GM19099 (cell line): ENCODE results near the gene LAIR1.

Source experiments
- POLR2A ChIP-seq: IDR thresholded peaks from 3 replicates; pipeline ENCODE4 v1.6.1; 2011; ENCODE audit warnings: low read depth; ENCODE audit not compliant: insufficient read length; ENCODE audit errors: extremely low read depth

The LAIR1 gene

GRCh38 chr19:54343868-54344267 is 20.9 kb downstream of the LAIR1 start:
- no peak for TF ChIP-seq POLR2A

- no peak for TF ChIP-seq POLR2A
Measured at GRCh38 chr19:54341295-54341694, 23.4 kb downstream of the LAIR1 start.

- no peak for TF ChIP-seq POLR2A
Measured at GRCh38 chr19:54339646-54340358, 24.9 kb downstream of the LAIR1 start.

- no peak for TF ChIP-seq POLR2A
Measured at GRCh38 chr19:54338521-54338920, 26.2 kb downstream of the LAIR1 start.

- no peak for TF ChIP-seq POLR2A
Measured at GRCh38 chr19:54337858-54338230, 26.9 kb downstream of the LAIR1 start.

DNA sequence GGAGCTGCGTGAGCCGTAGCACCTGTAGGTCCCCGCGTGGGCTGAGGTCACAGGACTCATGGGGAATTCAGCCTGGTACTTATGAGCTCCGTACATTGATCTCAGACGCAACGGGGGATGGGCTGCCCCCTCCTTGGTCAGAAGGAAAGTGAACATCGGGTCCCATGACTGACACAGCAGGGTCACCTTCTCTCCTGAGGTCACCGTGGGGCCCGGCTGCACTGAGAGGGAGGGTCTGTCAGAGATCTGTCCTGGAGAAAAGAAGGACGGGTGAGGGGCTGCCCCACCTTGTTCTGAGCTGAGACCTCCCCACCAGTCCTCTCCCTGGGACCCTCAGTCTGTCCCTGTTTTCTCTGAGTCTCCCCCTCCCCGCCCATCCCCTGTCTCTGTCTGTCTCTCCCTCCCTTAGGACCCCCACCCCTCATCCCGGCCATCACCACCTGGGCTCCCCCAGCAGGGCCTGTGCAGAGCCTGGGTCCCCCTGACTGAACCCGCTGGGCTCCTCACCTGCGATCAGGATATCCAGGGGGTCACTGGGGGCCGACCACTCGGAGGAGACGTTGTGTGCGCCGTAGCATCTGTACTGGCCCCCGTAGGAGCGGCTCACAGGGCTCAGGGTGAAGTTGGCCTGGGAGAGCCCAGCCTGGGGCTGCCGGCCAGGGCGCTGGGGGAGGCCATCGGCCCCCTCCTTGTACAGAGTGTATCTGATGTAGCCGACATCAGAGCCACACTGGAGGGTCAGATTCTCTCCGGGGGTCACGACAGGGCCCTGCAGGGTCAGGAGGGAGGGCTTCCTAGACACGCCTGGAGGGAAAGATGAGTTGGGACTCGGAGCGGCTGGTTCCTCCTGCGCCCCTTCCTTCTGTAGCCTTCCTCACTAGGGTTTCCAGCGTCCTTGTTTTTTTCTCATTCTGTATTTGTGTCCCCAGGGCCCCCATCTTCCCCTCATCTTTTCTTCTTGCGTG is 27.6 kb downstream of the LAIR1 start:
- TF ChIP-seq POLR2A: no peak

DNA sequence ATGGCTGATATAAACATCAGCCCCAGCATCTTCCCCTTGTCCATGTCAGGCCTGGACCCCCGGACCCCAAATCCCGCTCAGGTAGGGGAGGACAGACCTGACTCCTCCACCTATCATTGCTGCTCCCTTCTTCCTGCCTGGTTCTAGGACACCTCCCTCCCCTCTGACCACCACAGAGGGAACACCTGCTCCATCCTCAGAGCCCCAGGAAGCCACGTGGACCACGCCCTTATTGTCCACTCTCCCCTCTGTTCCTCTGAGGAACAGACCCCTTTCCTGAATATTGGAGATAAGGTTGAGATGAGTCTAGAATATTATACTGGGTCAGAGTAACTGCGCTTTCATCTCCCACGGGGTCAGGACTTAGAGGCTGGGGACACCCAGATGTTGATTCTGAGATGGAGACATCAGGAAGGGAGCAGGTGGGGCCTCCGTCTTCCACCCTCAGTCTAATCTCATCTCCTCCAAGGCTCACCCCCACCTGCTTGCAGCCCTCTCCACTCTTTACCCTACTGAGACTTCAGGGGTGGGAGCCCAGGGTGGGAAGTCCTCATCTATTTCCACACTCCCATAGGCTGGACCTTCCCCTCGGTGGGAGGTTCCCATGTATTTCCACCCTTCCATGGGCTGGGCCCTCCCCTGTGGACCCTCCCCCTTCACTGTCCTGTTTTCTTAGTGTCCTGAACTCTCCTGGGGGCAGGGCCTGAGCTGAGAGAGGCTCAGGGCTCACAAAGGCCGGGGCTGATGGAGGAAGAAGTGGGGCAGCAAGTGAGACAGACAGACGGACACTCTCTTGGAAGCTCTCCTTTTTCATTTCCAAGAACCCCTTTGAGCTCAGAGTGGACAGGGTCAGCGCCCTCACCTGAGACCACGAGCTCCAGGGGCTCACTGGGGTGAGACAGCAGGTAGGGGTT is 28.5 kb downstream of the LAIR1 start:
- TF ChIP-seq POLR2A: no peak

- no peak for TF ChIP-seq POLR2A
Measured at GRCh38 chr19:54335164-54335563, 29.6 kb downstream of the LAIR1 start.

GRCh38 chr19:54333586-54334298 is 31.0 kb downstream of the LAIR1 start:
- TF ChIP-seq POLR2A: no peak

- no peak for TF ChIP-seq POLR2A
Measured at GRCh38 chr19:54332149-54332548, 32.6 kb downstream of the LAIR1 start.

GRCh38 chr19:54331626-54332025 is 33.1 kb downstream of the LAIR1 start:
- no peak for TF ChIP-seq POLR2A

DNA sequence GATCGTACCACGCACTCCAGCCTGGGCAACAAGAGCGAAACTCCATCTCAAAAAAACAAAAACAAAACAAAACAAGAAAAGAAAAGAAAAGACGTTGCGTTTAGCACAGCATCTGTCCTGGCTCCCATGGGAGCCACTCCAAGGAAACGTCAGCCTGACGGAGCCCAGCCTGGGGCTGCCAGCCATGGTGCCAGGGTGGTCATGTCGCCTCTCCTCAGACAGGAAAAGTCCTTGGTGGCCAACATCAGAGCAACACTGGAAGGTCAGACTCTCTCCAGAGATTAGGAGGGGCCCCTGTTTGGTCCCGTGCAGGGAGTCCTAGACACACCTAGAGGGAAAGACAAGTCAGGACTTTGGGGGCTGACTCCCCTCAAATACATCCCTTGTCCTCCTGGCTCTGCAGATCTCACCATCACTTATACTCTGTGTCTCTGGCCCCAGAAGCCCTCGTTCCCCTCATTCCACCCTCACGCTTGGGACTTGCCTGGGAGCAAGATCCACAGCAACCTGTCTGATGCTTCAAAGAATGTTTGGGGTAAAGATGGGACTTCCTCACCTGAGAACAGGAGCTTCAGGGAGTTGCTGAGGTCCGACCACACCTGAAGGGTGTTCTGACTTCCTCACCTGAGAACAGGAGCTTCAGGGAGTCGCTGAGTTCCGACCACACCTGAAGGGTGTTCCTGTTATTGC is 35.1 kb downstream of the LAIR1 start:
- no peak for TF ChIP-seq POLR2A

- no peak for TF ChIP-seq POLR2A
Measured at GRCh38 chr19:54325631-54326030, 39.1 kb downstream of the LAIR1 start.

- TF ChIP-seq POLR2A: no peak
Measured at GRCh38 chr19:54325194-54325621, 39.5 kb downstream of the LAIR1 start.

- no peak for TF ChIP-seq POLR2A
Measured at GRCh38 chr19:54324071-54324470, 40.7 kb downstream of the LAIR1 start.
